ENCODE results near the gene LIPC.

- TF ChIP-seq ZNF8 (CRISPR knock-in tag; IDR thresholded peaks at IDR 0.05): no peak
- no peak for TF ChIP-seq RARB (CRISPR knock-in tag; IDR thresholded peaks at IDR 0.05)
- TF ChIP-seq PPARA (CRISPR knock-in tag; IDR thresholded peaks at IDR 0.05; ENCODE audit: borderline replicate concordance): no peak
- TF ChIP-seq ZNF70 (CRISPR knock-in tag; IDR thresholded peaks at IDR 0.05): no peak
- no peak for TF ChIP-seq ZNF565 (CRISPR knock-in tag; conservative IDR thresholded peaks at IDR 0.05; ENCODE audit: low read depth)
Measured at GRCh38 chr15:58483376-58483775, 51.6 kb downstream of the LIPC start.

Data from SK-N-SH treated with all-trans-retinoic acid at 6 μM for 48 hours (cell line).